GM19395 (cell line): Measurements from ENCODE around the gene AKAIN1.

Experiments used
- ATAC-seq: cut with Tn5 transposase; IDR thresholded peaks from one replicate; pipeline ENCODE4 v1.9.1; 2021; ENCODE audit warnings: mild to moderate bottlenecking, moderate library complexity; ENCODE audit not compliant: unreplicated experiment

Gene AKAIN1

GRCh38 chr18:5097116-5097703 is 99.8 kb downstream of the AKAIN1 start:
- no peak for ATAC-seq

- ATAC-seq = no peak
Observed at GRCh38 chr18:5095239-5095638, 101.8 kb downstream of the AKAIN1 start.

- ATAC-seq = no peak
Observed at GRCh38 chr18:5093902-5094301, 103.2 kb downstream of the AKAIN1 start.
